Measurements from ENCODE around the gene RIN3.

The RIN3 gene

GRCh38 chr14:92493492-92493891 lies 20.1 kb upstream of the RIN3 start:
- peaks cover 9% of the 10 kb centered on the region for H3K4me1 Mint-ChIP-seq
- no peaks in the 10 kb centered on the region for H3K36me3 Mint-ChIP-seq (ENCODE audit: low read depth)
- ATAC-seq (no peak), DNase-seq (no peak)
- peaks cover 3% of the 10 kb centered on the region for H3K27me3 Mint-ChIP-seq
- H3K9me3 Mint-ChIP-seq = no peaks in the 10 kb centered on the region
- no peak overlapping the region for H3K4me3 Mint-ChIP-seq
- H3K27ac Mint-ChIP-seq = no peak overlapping the region

GRCh38 chr14:92494512-92494911 lies 19.1 kb upstream of the RIN3 start:
- H3K4me1 Mint-ChIP-seq = peaks cover 9% of the 10 kb centered on the region
- no peak overlapping the region for H3K4me3 Mint-ChIP-seq
- H3K27me3 Mint-ChIP-seq = no peaks in the 10 kb centered on the region
- no peaks in the 10 kb centered on the region for H3K36me3 Mint-ChIP-seq (ENCODE audit: low read depth)
- H3K27ac Mint-ChIP-seq = no peak overlapping the region
- no peaks in the 10 kb centered on the region for H3K9me3 Mint-ChIP-seq
- ATAC-seq (no peak), DNase-seq (no peak)

GRCh38 chr14:92495027-92495426 lies 18.6 kb upstream of the RIN3 start:
- no peak overlapping the region for H3K4me3 Mint-ChIP-seq
- peaks cover 9% of the 10 kb centered on the region for H3K4me1 Mint-ChIP-seq
- no peaks in the 10 kb centered on the region for H3K36me3 Mint-ChIP-seq (ENCODE audit: low read depth)
- H3K27ac Mint-ChIP-seq = no peak overlapping the region
- DNase-seq (no peak), ATAC-seq (no peak)
- H3K9me3 Mint-ChIP-seq = no peaks in the 10 kb centered on the region
- H3K27me3 Mint-ChIP-seq = no peaks in the 10 kb centered on the region

- ATAC-seq (no peak), DNase-seq (no peak)
- no peaks in the 10 kb centered on the region for H3K9me3 Mint-ChIP-seq
- no peak overlapping the region for H3K27ac Mint-ChIP-seq
- H3K4me3 Mint-ChIP-seq = no peak overlapping the region
- no peaks in the 10 kb centered on the region for H3K36me3 Mint-ChIP-seq (ENCODE audit: low read depth)
- H3K27me3 Mint-ChIP-seq = no peaks in the 10 kb centered on the region
- H3K4me1 Mint-ChIP-seq = peaks cover 9% of the 10 kb centered on the region
These were observed 17.3 kb upstream of the RIN3 start for GRCh38 chr14:92496191-92496857.

- DNase-seq = no peak
- H3K36me3 Mint-ChIP-seq (ENCODE audit: low read depth) = no peaks in the 10 kb centered on the region
- no peak for ATAC-seq
- no peaks in the 10 kb centered on the region for H3K9me3 Mint-ChIP-seq
- no peak overlapping the region for H3K27ac Mint-ChIP-seq
- H3K27me3 Mint-ChIP-seq = no peaks in the 10 kb centered on the region
- peaks cover 9% of the 10 kb centered on the region for H3K4me1 Mint-ChIP-seq
- no peak overlapping the region for H3K4me3 Mint-ChIP-seq
These were observed 16.2 kb upstream of the RIN3 start for GRCh38 chr14:92497391-92497790.

GRCh38 chr14:92499234-92499633 lies 14.3 kb upstream of the RIN3 start:
- ATAC-seq = no peak
- Mint-ChIP-seq H3K9me3 (no peaks in the 10 kb centered on the region), H3K4me1 (peaks cover 9% of the 10 kb centered on the region), H3K4me3 (no peak overlapping the region), H3K27me3 (no peaks in the 10 kb centered on the region), H3K27ac (no peak overlapping the region), H3K36me3 (ENCODE audit: low read depth) (no peaks in the 10 kb centered on the region)
- DNase-seq = no peak

GRCh38 chr14:92500491-92500941 lies 13.1 kb upstream of the RIN3 start:
- ATAC-seq (no peak), DNase-seq (no peak)
- H3K4me3 Mint-ChIP-seq = no peak overlapping the region
- H3K27ac Mint-ChIP-seq = no peak overlapping the region
- H3K4me1 Mint-ChIP-seq = peaks cover 3% of the 10 kb centered on the region
- no peaks in the 10 kb centered on the region for H3K9me3 Mint-ChIP-seq
- H3K36me3 Mint-ChIP-seq (ENCODE audit: low read depth) = no peaks in the 10 kb centered on the region
- H3K27me3 Mint-ChIP-seq = no peaks in the 10 kb centered on the region

GRCh38 chr14:92501891-92502351 lies 11.7 kb upstream of the RIN3 start:
- Mint-ChIP-seq H3K36me3 (ENCODE audit: low read depth) (no peaks in the 10 kb centered on the region), H3K27ac (no peak overlapping the region), H3K27me3 (no peaks in the 10 kb centered on the region), H3K4me3 (no peak overlapping the region), H3K9me3 (no peaks in the 10 kb centered on the region), H3K4me1 (peaks cover 8% of the 10 kb centered on the region)
- DNase-seq = no peak
- no peak for ATAC-seq

- ATAC-seq (no peak), DNase-seq (no peak)
- H3K36me3 Mint-ChIP-seq (ENCODE audit: low read depth) = no peaks in the 10 kb centered on the region
- no peaks in the 10 kb centered on the region for H3K9me3 Mint-ChIP-seq
- peaks cover 15% of the 10 kb centered on the region for H3K4me1 Mint-ChIP-seq
- no peaks in the 10 kb centered on the region for H3K27me3 Mint-ChIP-seq
- H3K27ac Mint-ChIP-seq = no peak overlapping the region
- no peak overlapping the region for H3K4me3 Mint-ChIP-seq
These were observed 10.9 kb upstream of the RIN3 start for GRCh38 chr14:92502541-92503286.

GRCh38 chr14:92503756-92504491 lies 9.7 kb upstream of the RIN3 start:
- H3K4me3 Mint-ChIP-seq = no peak overlapping the region
- no peaks in the 10 kb centered on the region for H3K36me3 Mint-ChIP-seq (ENCODE audit: low read depth)
- DNase-seq (no peak), ATAC-seq (no peak)
- no peaks in the 10 kb centered on the region for H3K27me3 Mint-ChIP-seq
- H3K27ac Mint-ChIP-seq = no peak overlapping the region
- H3K9me3 Mint-ChIP-seq = no peaks in the 10 kb centered on the region
- H3K4me1 Mint-ChIP-seq = peaks cover 15% of the 10 kb centered on the region

- ATAC-seq = no peak
- H3K36me3 Mint-ChIP-seq (ENCODE audit: low read depth) = no peaks in the 10 kb centered on the region
- no peak for DNase-seq
- no peaks in the 10 kb centered on the region for H3K9me3 Mint-ChIP-seq
- no peaks in the 10 kb centered on the region for H3K27me3 Mint-ChIP-seq
- no peak overlapping the region for H3K4me3 Mint-ChIP-seq
- H3K27ac Mint-ChIP-seq = no peak overlapping the region
- H3K4me1 Mint-ChIP-seq = peaks cover 15% of the 10 kb centered on the region
These were observed 7.8 kb upstream of the RIN3 start for GRCh38 chr14:92505826-92506225.

GRCh38 chr14:92506231-92506630 lies 7.3 kb upstream of the RIN3 start:
- ATAC-seq (no peak), DNase-seq (no peak)
- H3K9me3 Mint-ChIP-seq = no peaks in the 10 kb centered on the region
- no peak overlapping the region for H3K27ac Mint-ChIP-seq
- no peaks in the 10 kb centered on the region for H3K36me3 Mint-ChIP-seq (ENCODE audit: low read depth)
- H3K27me3 Mint-ChIP-seq = no peaks in the 10 kb centered on the region
- H3K4me1 Mint-ChIP-seq = peaks cover 15% of the 10 kb centered on the region
- H3K4me3 Mint-ChIP-seq = no peak overlapping the region

- Mint-ChIP-seq H3K4me1 (peaks cover 22% of the 10 kb centered on the region), H3K36me3 (ENCODE audit: low read depth) (no peaks in the 10 kb centered on the region), H3K27me3 (no peaks in the 10 kb centered on the region), H3K4me3 (no peak overlapping the region), H3K9me3 (no peaks in the 10 kb centered on the region), H3K27ac (no peak overlapping the region)
- DNase-seq (no peak), ATAC-seq (no peak)
These were observed 6.3 kb upstream of the RIN3 start for GRCh38 chr14:92507174-92507768.

- H3K4me1 Mint-ChIP-seq = peaks cover 37% of the 10 kb centered on the region
- H3K36me3 Mint-ChIP-seq (ENCODE audit: low read depth) = peaks cover 2% of the 10 kb centered on the region
- no peaks in the 10 kb centered on the region for H3K9me3 Mint-ChIP-seq
- ATAC-seq (no peak), DNase-seq (no peak)
- no peaks in the 10 kb centered on the region for H3K27me3 Mint-ChIP-seq
- no peak overlapping the region for H3K4me3 Mint-ChIP-seq
- H3K27ac Mint-ChIP-seq = no peak overlapping the region
These were observed 2.6 kb upstream of the RIN3 start for GRCh38 chr14:92510972-92511371.

Data from activated naive CD8-positive, alpha-beta T cell treated with anti-CD3 and anti-CD28 coated beads, Interleukin-2, amount 50 U/mL, for 24 hours (primary cell).